Fibroblast of lung (primary cell): Measurements from ENCODE around the gene DDX31. TPM values are rescaled to one million over a fixed set of nuclear protein-coding genes. Genes with fewer than 3 reads are reported as not detected.

Experiments
- DNase-seq, 2 donors: peaks; one replicate each; pipeline versions ENCODE4 v3.0.0 to v3.0.0-alpha.2; 2010; ENCODE audit warnings: low read depth in 2 of 2
- H2AFZ ChIP-seq: 2 replicates; pipeline ENCODE4 v1.5.1; 2012; ENCODE audit warnings: low read length, control low read depth, inconsistent platforms
- H3K27ac ChIP-seq: 2 replicates; pipeline ENCODE4 v1.5.1; 2011; ENCODE audit warnings: low read length, control low read depth; ENCODE audit not compliant: insufficient read depth
- H3K27me3 ChIP-seq: 2 replicates; pipeline ENCODE4 v1.5.1; 2011; ENCODE audit warnings: mild to moderate bottlenecking, low read length; ENCODE audit not compliant: control insufficient read depth, insufficient read depth
- H3K36me3 ChIP-seq: 2 replicates; pipeline ENCODE4 v1.5.1; 2011; ENCODE audit warnings: low read length; ENCODE audit not compliant: control insufficient read depth, insufficient read depth
- H3K4me1 ChIP-seq: 2 replicates; pipeline ENCODE4 v1.5.1; 2011; ENCODE audit warnings: low read length; ENCODE audit not compliant: control insufficient read depth, insufficient read depth; ENCODE audit errors: extremely low read depth
- H3K4me2 ChIP-seq: 2 replicates; pipeline ENCODE4 v1.5.1; 2011; ENCODE audit warnings: low read length, control low read depth; ENCODE audit not compliant: insufficient read depth; ENCODE audit errors: extremely low read depth
- H3K4me3 ChIP-seq, 4 experiments: fragments of 200-600 bp in 1 of 4; sonication (generic) in 1 of 4; replicated peaks in 1 of 4; 2 replicates each; pipeline ENCODE4 v1.5.1; 2011 to 2016; ENCODE audit warnings: low read length in 4 of 4, low read depth in 3 of 4, mild to moderate bottlenecking in 3 of 4, control low read depth in 2 of 4, inconsistent platforms in 1 of 4, mixed read lengths in 1 of 4; ENCODE audit not compliant: insufficient read depth in 1 of 4; ENCODE audit errors: control extremely low read depth in 1 of 4
- H3K79me2 ChIP-seq: 2 replicates; pipeline ENCODE4 v1.5.1; 2012; ENCODE audit warnings: mild to moderate bottlenecking, low read length, inconsistent platforms; ENCODE audit not compliant: control insufficient read depth, insufficient read depth
- H3K9ac ChIP-seq: 2 replicates; pipeline ENCODE4 v1.5.1; 2011; ENCODE audit warnings: mild to moderate bottlenecking, low read length, control low read depth; ENCODE audit not compliant: insufficient read depth
- H3K9me3 ChIP-seq: 2 replicates; pipeline ENCODE4 v1.5.1; 2012; ENCODE audit warnings: low read depth, low read length; ENCODE audit not compliant: control insufficient read depth, insufficient read depth
- H4K20me1 ChIP-seq: 2 replicates; pipeline ENCODE4 v1.5.1; 2011; ENCODE audit warnings: low read length; ENCODE audit not compliant: control insufficient read depth, insufficient read depth; ENCODE audit errors: extremely low read depth
- CTCF ChIP-seq, 2 donors: IDR thresholded peaks in 1 of 2; conservative IDR thresholded peaks in 1 of 2; 1 replicate in 1 of 2; 2 replicates in 1 of 2; pipeline ENCODE4 v1.5.1; 2011 to 2012; ENCODE audit warnings: low read length in 2 of 2, control low read depth in 1 of 2, inconsistent platforms in 1 of 2, low read depth in 1 of 2, mild to moderate bottlenecking in 1 of 2
- EZH2 ChIP-seq: IDR thresholded peaks from 2 replicates; pipeline ENCODE4 v1.5.1; 2012; ENCODE audit warnings: low read length, control low read depth, mild to moderate bottlenecking; ENCODE audit errors: missing control alignments
- polyA plus RNA-seq, 2 donors: library from polyadenylated mRNA; depleted of rRNA in 1 of 2; stranded (reverse) in 1 of 2; unstranded in 1 of 2; fragments of >200 nt; gene quantifications; 2 replicates each; pipeline ENCODE4 v1.2.1, GENCODE V29; 2011 to 2012; ENCODE audit warnings: missing spikeins in 1 of 2
- total RNA-seq: library from RNA; depleted of rRNA; stranded (reverse); fragments of >200 nt; gene quantifications from 2 replicates; pipeline ENCODE4 v1.2.1, GENCODE V29; 2014

The DDX31 gene
- total and polyA plus RNA-seq, 2 donors (not counting 1 experiment from before 2014, with no cell fraction given): 10.1 to 10.8 TPM

GRCh38 chr9:132690696-132691095 lies 20.9 kb upstream of the DDX31 start:
- no peak for TF ChIP-seq EZH2
- TF ChIP-seq CTCF (conservative IDR thresholded peaks at IDR 0.05 in 1 of 2, IDR thresholded peaks at IDR 0.05 in 1 of 2; ENCODE audit: low read depth in 1 of 2, low read length in 2 of 2): no peak
- DNase-seq: no peak
- Histone ChIP-seq H3K27ac (no peak overlapping the region), H4K20me1 (no peaks in the 10 kb centered on the region), H3K27me3 (no peaks in the 10 kb centered on the region), H3K4me1 (no peaks in the 10 kb centered on the region), H3K4me2 (no peak overlapping the region), H3K9me3 (no peaks in the 10 kb centered on the region), H3K36me3 (peaks cover 4% of the 10 kb centered on the region), H3K79me2 (no peaks in the 10 kb centered on the region), H2AFZ (no peak overlapping the region), H3K9ac (no peak overlapping the region), H3K4me3 (no peak overlapping the region)

- no peak for DNase-seq
- Histone ChIP-seq H3K4me2 (no peak overlapping the region), H3K27me3 (no peaks in the 10 kb centered on the region), H2AFZ (no peak overlapping the region), H3K36me3 (peaks cover 7% of the 10 kb centered on the region), H3K27ac (no peak overlapping the region), H3K79me2 (peaks cover 20% of the 10 kb centered on the region), H3K4me3 (no peak overlapping the region), H4K20me1 (no peaks in the 10 kb centered on the region), H3K4me1 (no peaks in the 10 kb centered on the region), H3K9me3 (no peaks in the 10 kb centered on the region), H3K9ac (no peak overlapping the region)
- TF ChIP-seq EZH2 (no peak), CTCF (conservative IDR thresholded peaks at IDR 0.05 in 1 of 2, IDR thresholded peaks at IDR 0.05 in 1 of 2; ENCODE audit: low read depth in 1 of 2, low read length in 2 of 2) (no peak)
These were observed 14.1 kb upstream of the DDX31 start for GRCh38 chr9:132683873-132684272.

GRCh38 chr9:132681561-132681960 lies 11.8 kb upstream of the DDX31 start:
- Histone ChIP-seq H4K20me1 (no peaks in the 10 kb centered on the region), H3K36me3 (peaks cover 11% of the 10 kb centered on the region)
- no peak for DNase-seq

More at GRCh38 chr9:132681561-132681960, 11.8 kb upstream of the DDX31 start:
- Histone ChIP-seq H3K9ac (no peak overlapping the region), H3K4me3 (no peak overlapping the region), H3K4me2 (no peak overlapping the region), H3K79me2 (peaks cover 40% of the 10 kb centered on the region), H3K27ac (no peak overlapping the region), H3K9me3 (no peaks in the 10 kb centered on the region), H3K4me1 (no peaks in the 10 kb centered on the region), H3K27me3 (no peaks in the 10 kb centered on the region), H2AFZ (no peak overlapping the region)
- TF ChIP-seq EZH2 (no peak), CTCF (conservative IDR thresholded peaks at IDR 0.05 in 1 of 2, IDR thresholded peaks at IDR 0.05 in 1 of 2; ENCODE audit: low read depth in 1 of 2, low read length in 2 of 2) (no peak)
